ENCODE data around the gene MDFIC. TPM values are rescaled to one million over a fixed set of nuclear protein-coding genes. Genes with fewer than 3 reads are reported as not detected.
A peak's percentile ranks its signal among the peaks of the same experiment; 100 is the strongest.
"Not testable (repeated sequence)": the region's sequence is repeated elsewhere in the genome, so short reads cannot be mapped to it uniquely, and the experiment has no call there.

MDFIC gene
- 12.9 TPM for total RNA-seq
- long read RNA-seq, full-length matches to known transcripts: 27 of 42 reads
- long read RNA-seq, partial matches to known transcripts: 6 of 42 reads
- long read RNA-seq, other reads (novel, unspliced or antisense): 9 of 42 reads

GRCh38 chr7:114922026-114922651 lies at the start of gene MDFIC:
MDFIC (plus strand) TSS chr7:114922094; CDS start chr7:114923034, 940 bp downstream.
- DNase-seq (peak; percentile 76), ATAC-seq (ENCODE audit: poor library complexity) (peak; percentile 91)
- intact Hi-C loops (cut with DNase I): no loop called here

- ATAC-seq (ENCODE audit: poor library complexity) (no peak), DNase-seq (no peak)
- intact Hi-C loops (cut with DNase I): no loop called here
Observed at GRCh38 chr7:114874170-114874569, 47.7 kb upstream of the MDFIC start.

GRCh38 chr7:114875186-114875585 lies 46.7 kb upstream of the MDFIC start:
- ATAC-seq (ENCODE audit: poor library complexity) (no peak), DNase-seq (no peak)
- intact Hi-C loops (cut with DNase I): no loop called here

GRCh38 chr7:114879554-114879953 lies 42.3 kb upstream of the MDFIC start:
- intact Hi-C loops (cut with DNase I): no loop called here
- no peak for ATAC-seq (ENCODE audit: poor library complexity)
- no peak for DNase-seq

GRCh38 chr7:114885836-114886235 lies 36.1 kb upstream of the MDFIC start:
- no peak for DNase-seq
- ATAC-seq (ENCODE audit: poor library complexity): no peak
- intact Hi-C loops (cut with DNase I): no loop called here

- ATAC-seq (ENCODE audit: poor library complexity): no peak
- intact Hi-C loops (cut with DNase I): no loop called here
Observed at GRCh38 chr7:114886241-114886640, 35.7 kb upstream of the MDFIC start.

GRCh38 chr7:114889116-114889515 lies 32.8 kb upstream of the MDFIC start:
- intact Hi-C loops (cut with DNase I); ATAC-seq (ENCODE audit: poor library complexity); DNase-seq: not testable (repeated sequence)

More at GRCh38 chr7:114886241-114886640, 35.7 kb upstream of the MDFIC start:
- no peak for DNase-seq

- intact Hi-C loops (cut with DNase I): no loop called here
- DNase-seq: no peak
- no peak for ATAC-seq (ENCODE audit: poor library complexity)
Observed at GRCh38 chr7:114889646-114890285, 32.1 kb upstream of the MDFIC start.

- ATAC-seq (ENCODE audit: poor library complexity) (no peak), DNase-seq (no peak)
- intact Hi-C loops (cut with DNase I): no loop called here
Observed at GRCh38 chr7:114890561-114890960, 31.3 kb upstream of the MDFIC start.

GRCh38 chr7:114900127-114900526 lies 21.8 kb upstream of the MDFIC start:
- no peak for DNase-seq
- intact Hi-C loops (cut with DNase I): no loop called here
- no peak for ATAC-seq (ENCODE audit: poor library complexity)

GRCh38 chr7:114901771-114902170 lies 20.1 kb upstream of the MDFIC start:
- ATAC-seq (ENCODE audit: poor library complexity) (no peak), DNase-seq (no peak)
- intact Hi-C loops (cut with DNase I): no loop called here

- ATAC-seq (ENCODE audit: poor library complexity) (no peak), DNase-seq (no peak)
- intact Hi-C loops (cut with DNase I): no loop called here
Observed at GRCh38 chr7:114903131-114903530, 18.8 kb upstream of the MDFIC start.

GRCh38 chr7:114910787-114911186 lies 11.1 kb upstream of the MDFIC start:
- no peak for DNase-seq
- intact Hi-C loops (cut with DNase I): no loop called here

GRCh38 chr7:114911411-114911810 lies 10.5 kb upstream of the MDFIC start:
- intact Hi-C loops (cut with DNase I): no loop called here
- no peak for ATAC-seq (ENCODE audit: poor library complexity)

More at GRCh38 chr7:114910787-114911186, 11.1 kb upstream of the MDFIC start:
- no peak for ATAC-seq (ENCODE audit: poor library complexity)

GRCh38 chr7:114916261-114916892 lies 5.5 kb upstream of the MDFIC start:
- DNase-seq (no peak), ATAC-seq (ENCODE audit: poor library complexity) (no peak)
- intact Hi-C loops (cut with DNase I): no loop called here

More at GRCh38 chr7:114911411-114911810, 10.5 kb upstream of the MDFIC start:
- DNase-seq: no peak

GRCh38 chr7:114917211-114917839 lies 4.6 kb upstream of the MDFIC start:
- ATAC-seq (ENCODE audit: poor library complexity) (no peak), DNase-seq (no peak)
- intact Hi-C loops (cut with DNase I): no loop called here

- no peak for ATAC-seq (ENCODE audit: poor library complexity)
- intact Hi-C loops (cut with DNase I): no loop called here
- DNase-seq: no peak
Observed at GRCh38 chr7:114919587-114919986, 2.3 kb upstream of the MDFIC start.

GRCh38 chr7:114921631-114922025 lies 266 bp upstream of the MDFIC start:
- peak; percentile 18 for ATAC-seq (ENCODE audit: poor library complexity)
- intact Hi-C loops (cut with DNase I): no loop called here
- DNase-seq: no peak

- peak; percentile 53 for DNase-seq
- ATAC-seq (ENCODE audit: poor library complexity): peak; percentile 81
- intact Hi-C loops (cut with DNase I): no loop called here
Observed at GRCh38 chr7:114922652-114923402, 933 bp downstream of the MDFIC start.

Measured in Right ventricle myocardium superior (tissue), 1 donor.